Panc1 (cell line): ENCODE measurements around the gene TSPAN14.

ENCODE experiments used
- CTCF ChIP-seq: fragments of 450-650 bp; IDR thresholded peaks from 2 replicates; pipeline ENCODE4 v1.5.1; 2017; ENCODE audit warnings: mild to moderate bottlenecking
- POLR2AphosphoS5 ChIP-seq: IDR thresholded peaks from 2 replicates; pipeline ENCODE4 v1.6.1; 2012; ENCODE audit warnings: mild to moderate bottlenecking, low read depth, low read length, moderate library complexity
- REST ChIP-seq, 2 experiments: IDR thresholded peaks; 2 replicates each; pipeline ENCODE4 v1.6.1; 2011 to 2012; ENCODE audit warnings: low read depth in 2 of 2, control low read depth in 1 of 2, low read length in 1 of 2, mild to moderate bottlenecking in 1 of 2, moderate library complexity in 1 of 2; ENCODE audit not compliant: insufficient read depth in 1 of 2

- no peak for TF ChIP-seq POLR2AphosphoS5
- TF ChIP-seq CTCF, result no peak
- no peak for TF ChIP-seq REST (IDR thresholded peaks at IDR 0.05; ENCODE audit: insufficient read depth in 1 of 2, low read depth in 2 of 2, low read length in 1 of 2)
Observed at GRCh38 chr10:80473692-80474596, 19.8 kb downstream of the TSPAN14 start.
